ENCODE data around the gene SIKE1. TPM values are rescaled to one million over a fixed set of nuclear protein-coding genes. Genes with fewer than 3 reads are reported as not detected.

SIKE1 gene
- total RNA-seq, 1 donor from 2014 or later, result 60.0 TPM

DNA sequence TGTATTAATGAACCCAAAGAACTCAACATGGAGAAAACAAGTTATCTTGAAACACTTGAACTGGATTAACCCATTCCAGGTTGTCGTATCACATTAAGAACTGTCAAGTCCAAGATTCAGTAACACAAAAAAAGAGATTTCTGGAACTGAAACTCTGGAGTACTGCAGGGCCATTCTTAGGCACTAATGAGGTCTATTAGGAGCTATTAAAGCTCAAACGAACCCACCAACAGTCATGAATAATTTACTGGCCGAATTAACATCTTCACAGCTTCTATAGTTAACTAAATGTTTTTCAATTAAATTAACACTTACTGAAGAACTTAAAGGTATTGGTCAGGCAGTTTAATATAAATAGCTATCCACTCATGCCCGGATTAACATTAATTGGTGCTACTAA lies 27.3 kb downstream of the SIKE1 start:
- TF ChIP-seq, protein P1, sequence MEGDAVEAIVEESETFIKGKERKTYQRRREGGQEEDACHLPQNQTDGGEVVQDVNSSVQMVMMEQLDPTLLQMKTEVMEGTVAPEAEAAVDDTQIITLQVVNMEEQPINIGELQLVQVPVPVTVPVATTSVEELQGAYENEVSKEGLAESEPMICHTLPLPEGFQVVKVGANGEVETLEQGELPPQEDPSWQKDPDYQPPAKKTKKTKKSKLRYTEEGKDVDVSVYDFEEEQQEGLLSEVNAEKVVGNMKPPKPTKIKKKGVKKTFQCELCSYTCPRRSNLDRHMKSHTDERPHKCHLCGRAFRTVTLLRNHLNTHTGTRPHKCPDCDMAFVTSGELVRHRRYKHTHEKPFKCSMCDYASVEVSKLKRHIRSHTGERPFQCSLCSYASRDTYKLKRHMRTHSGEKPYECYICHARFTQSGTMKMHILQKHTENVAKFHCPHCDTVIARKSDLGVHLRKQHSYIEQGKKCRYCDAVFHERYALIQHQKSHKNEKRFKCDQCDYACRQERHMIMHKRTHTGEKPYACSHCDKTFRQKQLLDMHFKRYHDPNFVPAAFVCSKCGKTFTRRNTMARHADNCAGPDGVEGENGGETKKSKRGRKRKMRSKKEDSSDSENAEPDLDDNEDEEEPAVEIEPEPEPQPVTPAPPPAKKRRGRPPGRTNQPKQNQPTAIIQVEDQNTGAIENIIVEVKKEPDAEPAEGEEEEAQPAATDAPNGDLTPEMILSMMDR (IDR thresholded peaks at IDR 0.05; ENCODE audit: unreplicated experiment), result no peak
- DNase-seq (ENCODE audit: low spot score, unreplicated experiment), result no peak
- H3K4me1 Mint-ChIP-seq (ENCODE audit: low read depth), result peaks cover 53% of the 10 kb centered on the region
- H3K27ac Mint-ChIP-seq, result no peak overlapping the region
- peaks cover 11% of the 10 kb centered on the region for H3K36me3 Mint-ChIP-seq (ENCODE audit: insufficient read depth)
- H3K9me3 Mint-ChIP-seq (ENCODE audit: low read depth), result no peaks in the 10 kb centered on the region
- H3K27me3 Mint-ChIP-seq, result no peaks in the 10 kb centered on the region
- H3K4me3 Mint-ChIP-seq (ENCODE audit: low read depth), result no peak overlapping the region

DNA sequence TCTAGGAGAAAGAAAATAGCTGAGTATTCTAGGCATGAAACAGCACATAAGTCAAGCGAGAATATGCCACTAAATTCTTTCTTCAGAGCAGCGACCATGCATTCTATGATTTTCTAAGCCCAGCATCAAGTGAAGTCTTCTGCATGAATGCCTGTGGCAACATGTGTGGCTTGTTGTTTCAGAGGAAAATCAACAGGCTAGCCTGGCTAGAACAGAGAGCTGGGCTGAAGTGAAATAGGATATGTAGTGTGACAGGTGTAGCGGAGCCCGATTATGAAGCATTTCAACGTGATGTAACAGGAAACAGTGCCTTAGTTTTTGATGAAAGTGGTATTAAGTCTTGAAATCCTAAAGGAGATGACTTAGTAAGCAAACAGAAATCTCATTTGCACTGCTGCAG lies 29.7 kb downstream of the SIKE1 start:
- TF ChIP-seq, protein P1 (IDR thresholded peaks at IDR 0.05; ENCODE audit: unreplicated experiment), result no peak
- peaks cover 43% of the 10 kb centered on the region for H3K4me1 Mint-ChIP-seq (ENCODE audit: low read depth)
- H3K27me3 Mint-ChIP-seq, result no peaks in the 10 kb centered on the region
- no peaks in the 10 kb centered on the region for H3K9me3 Mint-ChIP-seq (ENCODE audit: low read depth)
- peak overlapping the region; percentile 34 for H3K27ac Mint-ChIP-seq
- no peak overlapping the region for H3K4me3 Mint-ChIP-seq (ENCODE audit: low read depth)
- H3K36me3 Mint-ChIP-seq (ENCODE audit: insufficient read depth), result peaks cover 20% of the 10 kb centered on the region
- no peak for DNase-seq (ENCODE audit: low spot score, unreplicated experiment)

DNA sequence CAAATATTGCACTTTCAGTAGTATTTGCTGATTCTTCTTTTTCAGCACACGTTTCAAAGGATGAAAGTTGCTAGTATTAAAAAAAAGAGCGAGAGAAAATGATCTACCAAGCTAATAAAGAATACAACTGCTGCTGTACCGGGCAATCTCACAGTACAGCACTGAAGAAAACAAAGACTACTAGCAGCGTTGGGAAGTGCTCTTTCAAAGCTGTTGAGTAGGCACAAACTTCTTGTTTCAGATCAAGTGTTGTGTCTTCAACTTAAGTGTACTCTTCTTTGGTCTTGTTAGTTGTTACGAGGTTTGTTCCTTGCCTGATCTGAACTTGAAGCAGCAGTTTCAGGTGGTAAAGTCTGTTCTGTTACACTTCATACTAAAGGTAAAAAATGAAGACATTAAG lies 30.6 kb downstream of the SIKE1 start:
- Mint-ChIP-seq H3K4me3 (ENCODE audit: low read depth) (no peak overlapping the region), H3K4me1 (ENCODE audit: low read depth) (peaks cover 34% of the 10 kb centered on the region)

DNA sequence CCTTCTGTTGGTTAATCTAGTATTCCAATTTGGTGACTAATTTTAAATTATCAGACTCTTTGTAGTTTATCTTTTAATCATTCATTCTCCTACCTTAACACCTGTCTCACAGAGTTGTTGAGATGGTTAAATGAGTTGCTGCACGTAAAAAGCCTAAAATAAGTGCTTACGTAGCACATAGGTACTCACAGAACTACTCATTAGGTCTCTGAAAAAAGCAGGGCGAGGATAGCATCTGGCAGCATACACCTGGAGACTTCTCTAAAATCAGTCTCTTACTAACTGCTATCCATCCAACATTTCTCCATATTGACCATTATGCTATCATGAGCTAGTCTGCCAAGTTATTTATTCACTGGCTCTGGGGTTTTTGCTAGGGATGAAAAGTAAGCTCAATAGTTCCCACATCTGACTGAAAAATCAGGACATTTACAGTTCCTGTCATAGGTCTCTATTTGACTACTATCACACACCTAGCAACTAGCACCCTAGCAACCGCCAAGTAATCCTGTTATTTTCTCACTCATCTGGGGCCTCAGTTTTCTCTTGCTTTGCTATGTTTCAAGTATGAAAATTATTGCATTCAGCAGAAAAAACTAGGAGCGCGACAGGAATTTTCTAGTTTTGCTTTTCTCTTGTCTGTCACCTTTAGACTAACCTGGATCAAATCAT lies 33.9 kb downstream of the SIKE1 start:
- no peaks in the 10 kb centered on the region for H3K27me3 Mint-ChIP-seq
- H3K27ac Mint-ChIP-seq, result peak overlapping the region; percentile 56
- peaks cover 15% of the 10 kb centered on the region for H3K4me1 Mint-ChIP-seq (ENCODE audit: low read depth)
- TF ChIP-seq, protein P1 (IDR thresholded peaks at IDR 0.05; ENCODE audit: unreplicated experiment), result no peak
- no peak overlapping the region for H3K4me3 Mint-ChIP-seq (ENCODE audit: low read depth)
- DNase-seq (ENCODE audit: low spot score, unreplicated experiment), result no peak
- H3K9me3 Mint-ChIP-seq (ENCODE audit: low read depth), result no peaks in the 10 kb centered on the region
- peaks cover 31% of the 10 kb centered on the region for H3K36me3 Mint-ChIP-seq (ENCODE audit: insufficient read depth)

More for the DNA sequence above, 30.6 kb downstream of the SIKE1 start:
- Mint-ChIP-seq H3K27me3 (no peaks in the 10 kb centered on the region), H3K9me3 (ENCODE audit: low read depth) (no peaks in the 10 kb centered on the region), H3K36me3 (ENCODE audit: insufficient read depth) (peaks cover 19% of the 10 kb centered on the region), H3K27ac (no peak overlapping the region)
- DNase-seq (ENCODE audit: low spot score, unreplicated experiment), result no peak
- TF ChIP-seq, protein P1 (IDR thresholded peaks at IDR 0.05; ENCODE audit: unreplicated experiment), result no peak

DNA sequence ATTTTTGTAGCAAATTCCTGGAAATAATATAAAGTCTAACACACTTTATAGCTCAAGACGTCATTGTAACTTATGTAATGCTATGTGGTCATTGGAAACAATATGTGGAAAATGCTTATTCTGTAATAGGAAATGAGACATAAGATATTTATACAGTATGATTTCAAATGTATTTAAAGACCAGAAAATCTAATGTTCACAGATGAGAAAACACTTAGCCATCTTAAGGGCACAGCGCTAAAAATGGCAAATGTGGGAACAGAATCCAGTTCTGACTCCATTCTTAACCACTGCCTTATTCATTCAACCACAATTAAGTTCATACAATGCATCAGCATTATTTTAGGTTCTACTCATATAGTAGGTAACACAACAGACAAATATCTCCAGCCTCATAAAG lies 35.2 kb downstream of the SIKE1 start:
- H3K27me3 Mint-ChIP-seq, result no peaks in the 10 kb centered on the region
- H3K27ac Mint-ChIP-seq, result no peak overlapping the region
- no peaks in the 10 kb centered on the region for H3K9me3 Mint-ChIP-seq (ENCODE audit: low read depth)
- no peak for DNase-seq (ENCODE audit: low spot score, unreplicated experiment)
- TF ChIP-seq, protein P1 (IDR thresholded peaks at IDR 0.05; ENCODE audit: unreplicated experiment), result no peak
- H3K36me3 Mint-ChIP-seq (ENCODE audit: insufficient read depth), result peaks cover 35% of the 10 kb centered on the region
- no peak overlapping the region for H3K4me3 Mint-ChIP-seq (ENCODE audit: low read depth)
- H3K4me1 Mint-ChIP-seq (ENCODE audit: low read depth), result peaks cover 5% of the 10 kb centered on the region
